Activated B cell treated with CpG ODN at 0.5 μM for 24 hours (primary cell): ENCODE measurements around the gene UNCX. TPM values are rescaled to one million over a fixed set of nuclear protein-coding genes. Genes with fewer than 3 reads are reported as not detected.

Experiments used
- ATAC-seq: fragments of 200-7000 bp; cut with Tn5 transposase; one replicate; pipeline ENCODE4 v1.10.0; 2021; ENCODE audit warnings: low read depth, mild to moderate bottlenecking, moderate library complexity
- CTCF ChIA-PET: fragments of 350-600 bp; sonication (Branson Sonifier 250); formaldehyde crosslinking; loops from one replicate; lab custom pipeline; 2021; ENCODE audit warnings: antibody characterized with exemption; lab: Charles Lee
- POLR2A ChIA-PET: fragments of 350-600 bp; sonication (Branson Sonifier 250); formaldehyde crosslinking; loops from one replicate; lab custom pipeline; 2021; ENCODE audit warnings: antibody characterized with exemption; lab: Charles Lee
- DNase-seq: peaks from one replicate; pipeline ENCODE4 v3.0.0; 2022
- H3K27ac Mint-ChIP-seq: one replicate; pipeline ENCODE4 v1.8.0; 2020; ENCODE audit warnings: mixed read lengths
- H3K27me3 Mint-ChIP-seq: one replicate; pipeline ENCODE4 v1.8.0; 2021; ENCODE audit warnings: mixed read lengths
- H3K36me3 Mint-ChIP-seq: one replicate; pipeline ENCODE4 v1.8.0; 2021; ENCODE audit warnings: low read depth, mixed read lengths
- H3K4me1 Mint-ChIP-seq: one replicate; pipeline ENCODE4 v1.8.0; 2021; ENCODE audit warnings: mixed read lengths
- H3K4me3 Mint-ChIP-seq: one replicate; pipeline ENCODE4 v1.8.0; 2020; ENCODE audit warnings: mild to moderate bottlenecking, mixed read lengths
- H3K9me3 Mint-ChIP-seq: one replicate; pipeline ENCODE4 v1.8.0; 2020; ENCODE audit warnings: mixed read lengths
- CTCF ChIP-seq: fragments of 200-600 bp; IDR thresholded peaks from one replicate; pipeline ENCODE4 v1.8.0; 2022; ENCODE audit warnings: antibody characterized with exemption, mild to moderate bottlenecking
- intact Hi-C: fragments of 100-400 bp; cut with micrococcal nuclease; formaldehyde crosslinking; loops from one replicate; pipeline ENCODE4 v1.15.1; 2024
- total RNA-seq: library from RNA; stranded (reverse); gene quantifications from 2 replicates; pipeline ENCODE4 v1.2.3, GENCODE V29; 2022

Gene UNCX
- total RNA-seq, 1 donor from 2014 or later, result not detected

- no peak for TF ChIP-seq CTCF
- ChIA-PET POLR2A (no interaction called here), CTCF (no interaction called here)
- peaks cover 59% of the 10 kb centered on the region for H3K27me3 Mint-ChIP-seq
- no peaks in the 10 kb centered on the region for H3K36me3 Mint-ChIP-seq
- no peaks in the 10 kb centered on the region for H3K9me3 Mint-ChIP-seq
- intact Hi-C loops, result loop anchor here (10.0 kb wide), 1 partner anchor 1301 kb away; no protein-coding TSS in a partner anchor
- DNase-seq (no peak), ATAC-seq (no peak)
- no peak overlapping the region for H3K27ac Mint-ChIP-seq
- H3K4me3 Mint-ChIP-seq, result no peak overlapping the region
- no peaks in the 10 kb centered on the region for H3K4me1 Mint-ChIP-seq
These were observed 9.3 kb upstream of the UNCX start for GRCh38 chr7:1223196-1223981.

GRCh38 chr7:1224086-1224716 lies 8.5 kb upstream of the UNCX start:
- Mint-ChIP-seq H3K27me3 (peaks cover 61% of the 10 kb centered on the region), H3K9me3 (no peaks in the 10 kb centered on the region), H3K4me3 (no peak overlapping the region), H3K27ac (peak overlapping the region; percentile 63), H3K36me3 (no peaks in the 10 kb centered on the region), H3K4me1 (no peaks in the 10 kb centered on the region)
- ChIA-PET POLR2A (no interaction called here), CTCF (no interaction called here)
- DNase-seq (no peak), ATAC-seq (no peak)
- intact Hi-C loops, result loop anchor here (10.0 kb wide), 1 partner anchor 1301 kb away; no protein-coding TSS in a partner anchor
- TF ChIP-seq CTCF, result no peak

DNA sequence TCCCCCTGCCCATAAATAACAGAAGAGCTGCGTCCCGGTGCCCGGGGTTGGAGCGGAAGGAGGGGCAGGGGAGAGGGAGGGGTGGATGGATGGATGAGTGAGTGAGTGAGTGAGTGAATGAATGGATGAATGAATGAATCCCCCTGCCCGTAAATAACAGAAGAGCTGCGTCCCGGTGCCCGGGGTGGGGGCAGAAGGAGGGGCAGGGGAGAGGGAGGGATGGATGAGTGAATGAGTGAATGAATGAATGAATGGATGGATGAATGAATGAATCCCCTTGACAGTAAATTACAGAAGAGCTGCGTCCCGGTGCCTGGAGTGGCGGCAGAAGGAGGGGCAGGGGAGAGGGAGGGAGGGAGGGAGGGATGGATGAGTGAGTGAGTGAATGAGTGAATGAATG lies 7.6 kb upstream of the UNCX start:
- ATAC-seq (no peak), DNase-seq (no peak)
- TF ChIP-seq CTCF, result no peak
- ChIA-PET POLR2A (no interaction called here), CTCF (no interaction called here)
- Mint-ChIP-seq H3K4me1 (no peaks in the 10 kb centered on the region), H3K9me3 (no peaks in the 10 kb centered on the region), H3K36me3 (no peaks in the 10 kb centered on the region), H3K27ac (no peak overlapping the region), H3K27me3 (peaks cover 53% of the 10 kb centered on the region), H3K4me3 (no peak overlapping the region)
- intact Hi-C loops, result loop anchor here (1.0 to 10.0 kb wide), 2 partner anchors 207 to 1300 kb away; no protein-coding TSS in a partner anchor

- CTCF ChIA-PET, result no interaction called here
- H3K36me3 Mint-ChIP-seq, result no peaks in the 10 kb centered on the region
- DNase-seq, result no peak
- POLR2A ChIA-PET, result no interaction called here
- H3K27ac Mint-ChIP-seq, result peak overlapping the region; percentile 9
- TF ChIP-seq CTCF, result no peak
- H3K4me1 Mint-ChIP-seq, result no peaks in the 10 kb centered on the region
- ATAC-seq, result no peak
- H3K4me3 Mint-ChIP-seq, result no peak overlapping the region
- peaks cover 51% of the 10 kb centered on the region for H3K27me3 Mint-ChIP-seq
- intact Hi-C loops, result loop anchor here (1.0 to 10.0 kb wide), 3 partner anchors 19 to 1299 kb away; no protein-coding TSS in a partner anchor
- no peaks in the 10 kb centered on the region for H3K9me3 Mint-ChIP-seq
These were observed 7.1 kb upstream of the UNCX start for GRCh38 chr7:1225441-1226185.
